Endothelial cell of umbilical vein (primary cell): ENCODE measurements around the gene SERTAD1. TPM values are rescaled to one million over a fixed set of nuclear protein-coding genes. Genes with fewer than 3 reads are reported as not detected.

ENCODE experiments used
- BruUV-seq: library from RNA; stranded (reverse); fragments of 400-500 nt; replicated peaks from 2 replicates; lab custom pipeline; 2021; lab: Mats Ljungman, UMichigan
- CTCF ChIA-PET: fragments of 300-600, 350-600 bp; sonication (Branson Sonifier 250); formaldehyde crosslinking; loops from one replicate; lab custom pipeline; 2021; ENCODE audit warnings: antibody characterized with exemption, inconsistent platforms; lab: Charles Lee
- POLR2A ChIA-PET: fragments of 300-600, 350-600 bp; sonication (Branson Sonifier 250); formaldehyde crosslinking; loops from one replicate; lab custom pipeline; 2021; ENCODE audit warnings: antibody characterized with exemption, inconsistent platforms; lab: Charles Lee
- DNase-seq: peaks from one replicate; pipeline ENCODE4 v3.0.0-alpha.2; 2011; ENCODE audit warnings: low read depth, low spot score
- FAIRE-seq: peaks from 2 replicates; lab custom pipeline; 2011; peaks lifted over from hg19 to GRCh38; lab: Jason Lieb, UNC
- H2AFZ ChIP-seq: 2 replicates; pipeline ENCODE4 v1.6.0; 2012; ENCODE audit warnings: low read depth, low read length, control low read depth, inconsistent platforms
- H3K27ac ChIP-seq: 2 replicates; pipeline ENCODE4 v1.5.1; 2011; ENCODE audit warnings: low read depth, mild to moderate bottlenecking, control low read depth, low read length, moderate library complexity; ENCODE audit not compliant: insufficient read depth
- H3K27me3 ChIP-seq, 2 experiments: 2 replicates each; pipeline versions ENCODE4 v1.6.0 to v1.6.1; 2011; ENCODE audit warnings: low read length in 2 of 2, mixed read lengths in 1 of 2; ENCODE audit not compliant: control insufficient read depth in 2 of 2, insufficient read depth in 2 of 2
- H3K36me3 ChIP-seq, 2 experiments: 2 replicates in 1 of 2; 3 replicates in 1 of 2; pipeline ENCODE4 v1.5.1; 2011; ENCODE audit warnings: low read length in 2 of 2, mild to moderate bottlenecking in 1 of 2, moderate library complexity in 1 of 2; ENCODE audit not compliant: control insufficient read depth in 2 of 2, insufficient read depth in 2 of 2; ENCODE audit errors: extremely low read depth in 1 of 2
- H3K4me1 ChIP-seq: 3 replicates; pipeline ENCODE4 v1.5.1; 2011; ENCODE audit warnings: mild to moderate bottlenecking, low read length; ENCODE audit not compliant: control insufficient read depth, insufficient read depth; ENCODE audit errors: extremely low read depth
- H3K4me2 ChIP-seq: 2 replicates; pipeline ENCODE4 v1.6.1; 2011; ENCODE audit warnings: low read length, control low read depth, mixed read lengths; ENCODE audit not compliant: insufficient read depth
- H3K4me3 ChIP-seq, 3 experiments: fragments of 200-600 bp in 1 of 3; sonication (generic), shearing (Covaris generic) in 1 of 3; replicated peaks in 1 of 3; 2 replicates each; pipeline ENCODE4 v1.5.1; 2011 to 2016; ENCODE audit warnings: control low read depth in 3 of 3, low read length in 3 of 3, mild to moderate bottlenecking in 2 of 3, inconsistent platforms in 1 of 3, low read depth in 1 of 3, moderate library complexity in 1 of 3; ENCODE audit not compliant: insufficient read depth in 1 of 3
- H3K79me2 ChIP-seq: 2 replicates; pipeline ENCODE4 v1.6.0; 2012; ENCODE audit warnings: low read length, inconsistent platforms; ENCODE audit not compliant: control insufficient read depth, insufficient read depth
- H3K9ac ChIP-seq: replicated peaks from 2 replicates; pipeline ENCODE3; 2011; ENCODE audit warnings: low read length, control low read depth; ENCODE audit not compliant: insufficient read depth; ENCODE audit errors: extremely low read depth
- H3K9me1 ChIP-seq: replicated peaks from 3 replicates; pipeline ENCODE4 v1.6.0; 2011; ENCODE audit warnings: mild to moderate bottlenecking, low read length; ENCODE audit not compliant: control insufficient read depth, insufficient read depth; ENCODE audit errors: extremely low read depth
- H3K9me3 ChIP-seq: replicated peaks from 2 replicates; pipeline ENCODE4 v1.5.1; 2012; ENCODE audit warnings: low read length, inconsistent platforms; ENCODE audit not compliant: control insufficient read depth, insufficient read depth
- H4K20me1 ChIP-seq: replicated peaks from 2 replicates; pipeline ENCODE3; 2011; ENCODE audit warnings: mild to moderate bottlenecking, low read length; ENCODE audit not compliant: control insufficient read depth, insufficient read depth; ENCODE audit errors: extremely low read depth
- EZH2 ChIP-seq: IDR thresholded peaks from 2 replicates; pipeline ENCODE4 v1.6.1; 2012; ENCODE audit warnings: borderline replicate concordance, low read depth, mild to moderate bottlenecking, moderate library complexity, low read length, inconsistent platforms; ENCODE audit not compliant: severe bottlenecking
- JUN ChIP-seq: IDR thresholded peaks from 2 replicates; pipeline ENCODE4 v1.6.1; 2011; ENCODE audit warnings: borderline replicate concordance, low read depth; ENCODE audit not compliant: insufficient read length, insufficient read depth
- MYC ChIP-seq: IDR thresholded peaks from one replicate; pipeline ENCODE4 v1.6.1; 2011; ENCODE audit warnings: mild to moderate bottlenecking, low read depth, low read length
- POLR2AphosphoS5 ChIP-seq: IDR thresholded peaks from 2 replicates; pipeline ENCODE4 v1.6.1; 2012; ENCODE audit warnings: low read depth, mild to moderate bottlenecking, control low read depth, low read length, moderate library complexity; ENCODE audit not compliant: insufficient read depth
- dilution Hi-C: fragments of 300-500 bp; cut with MboI; formaldehyde crosslinking; loops from one replicate; pipeline ENCODE4 v1.15.0; 2019; ENCODE audit warnings: low sequenced_read_pairs; ENCODE audit not compliant: extremely low pct_ligation_motif_present
- intact Hi-C: fragments of 100-400 bp; cut with micrococcal nuclease; formaldehyde crosslinking; loops from one replicate; pipeline ENCODE4 v1.10.0; 2022
- polyA plus RNA-seq, 4 experiments: library from polyadenylated mRNA; depleted of rRNA in 3 of 4; stranded (reverse) in 3 of 4; unstranded in 1 of 4; fragments of >200 nt; gene quantifications; 2 replicates each; pipeline versions ENCODE4 v1.2.1 to v1.2.3, GENCODE V29; 2011 to 2012; ENCODE audit warnings: missing spikeins in 1 of 4
- total RNA-seq: library from RNA; stranded (reverse); gene quantifications from 2 replicates; pipeline ENCODE4 v1.2.3, GENCODE V29; 2021
- TF ChIP-seq, protein P1 (sequence below), 2 donors: IDR thresholded peaks; 1 replicate in 1 of 2; 2 replicates in 1 of 2; pipeline ENCODE4 v1.5.1; 2011; ENCODE audit warnings: low read length in 2 of 2, mild to moderate bottlenecking in 2 of 2, moderate library complexity in 2 of 2, control low read depth in 1 of 2, inconsistent platforms in 1 of 2, low read depth in 1 of 2; ENCODE audit not compliant: insufficient read depth in 1 of 2; ENCODE audit errors: extremely low read depth in 1 of 2

The SERTAD1 gene
- total and polyA plus RNA-seq, 2 donors (not counting 3 experiments of a cell fraction or from before 2014, with no cell fraction given): 8.8 to 15.3 TPM

DNA sequence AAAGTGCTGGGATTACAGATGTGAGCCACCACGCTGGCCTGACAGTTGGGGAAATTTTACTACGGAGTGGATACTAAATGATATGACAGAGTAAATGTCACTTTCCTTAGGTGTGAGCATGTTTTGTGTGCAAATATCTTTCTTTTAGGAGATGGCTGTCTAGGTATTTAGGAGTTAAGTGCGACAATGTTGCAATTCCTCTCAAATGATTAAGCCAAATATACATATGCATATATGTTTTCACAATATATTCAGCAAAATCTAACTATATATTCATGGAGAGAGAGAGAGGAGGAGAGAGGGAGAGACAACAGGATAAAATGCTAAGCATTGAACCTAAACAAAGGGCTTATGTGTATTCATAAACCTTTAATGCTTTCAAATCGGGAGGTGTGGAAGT is 23.7 kb upstream of the SERTAD1 start:
- BruUV-seq: no TSS peak
- DNase-seq (no peak), FAIRE-seq (no peak)
- Histone ChIP-seq H3K4me1 (no peaks in the 10 kb centered on the region), H3K9ac (no peak overlapping the region), H3K4me3 (no peak overlapping the region), H3K27me3 (no peaks in the 10 kb centered on the region), H3K36me3 (no peaks in the 10 kb centered on the region), H3K9me3 (no peaks in the 10 kb centered on the region), H3K9me1 (no peaks in the 10 kb centered on the region), H4K20me1 (no peaks in the 10 kb centered on the region), H3K27ac (no peak overlapping the region), H2AFZ (no peak overlapping the region), H3K79me2 (no peaks in the 10 kb centered on the region), H3K4me2 (no peak overlapping the region)
- POLR2A ChIA-PET: no interaction called here
- CTCF ChIA-PET: no interaction called here
- intact Hi-C loops (loop anchor here (10.0 kb wide), 1 partner anchor 355 kb away; no protein-coding TSS in a partner anchor), dilution Hi-C loops (no loop called here)
- TF ChIP-seq POLR2AphosphoS5: no peak
- TF ChIP-seq JUN: no peak
- TF ChIP-seq, protein P1, sequence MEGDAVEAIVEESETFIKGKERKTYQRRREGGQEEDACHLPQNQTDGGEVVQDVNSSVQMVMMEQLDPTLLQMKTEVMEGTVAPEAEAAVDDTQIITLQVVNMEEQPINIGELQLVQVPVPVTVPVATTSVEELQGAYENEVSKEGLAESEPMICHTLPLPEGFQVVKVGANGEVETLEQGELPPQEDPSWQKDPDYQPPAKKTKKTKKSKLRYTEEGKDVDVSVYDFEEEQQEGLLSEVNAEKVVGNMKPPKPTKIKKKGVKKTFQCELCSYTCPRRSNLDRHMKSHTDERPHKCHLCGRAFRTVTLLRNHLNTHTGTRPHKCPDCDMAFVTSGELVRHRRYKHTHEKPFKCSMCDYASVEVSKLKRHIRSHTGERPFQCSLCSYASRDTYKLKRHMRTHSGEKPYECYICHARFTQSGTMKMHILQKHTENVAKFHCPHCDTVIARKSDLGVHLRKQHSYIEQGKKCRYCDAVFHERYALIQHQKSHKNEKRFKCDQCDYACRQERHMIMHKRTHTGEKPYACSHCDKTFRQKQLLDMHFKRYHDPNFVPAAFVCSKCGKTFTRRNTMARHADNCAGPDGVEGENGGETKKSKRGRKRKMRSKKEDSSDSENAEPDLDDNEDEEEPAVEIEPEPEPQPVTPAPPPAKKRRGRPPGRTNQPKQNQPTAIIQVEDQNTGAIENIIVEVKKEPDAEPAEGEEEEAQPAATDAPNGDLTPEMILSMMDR (IDR thresholded peaks at IDR 0.05; ENCODE audit: extremely low read depth in 1 of 2, insufficient read depth in 1 of 2, low read depth in 1 of 2, low read length in 2 of 2): no peak
- TF ChIP-seq EZH2: no peak
- TF ChIP-seq MYC: no peak
